Stomach smooth muscle (tissue), 2 donors: ENCODE measurements around the gene ESAM.
A peak's percentile ranks its signal among the peaks of the same experiment; 100 is the strongest.

Source experiments
- H3K27ac ChIP-seq: one replicate; pipeline ENCODE4 v1.7.0; 2013; ENCODE audit warnings: mild to moderate bottlenecking, low read length, inconsistent platforms
- H3K27me3 ChIP-seq, 2 donors: one replicate each; pipeline ENCODE4 v1.7.0; 2013; ENCODE audit warnings: low read length in 2 of 2; ENCODE audit not compliant: insufficient read depth in 2 of 2, control insufficient read depth in 1 of 2
- H3K36me3 ChIP-seq, 2 donors: one replicate each; pipeline ENCODE4 v1.7.0; 2013; ENCODE audit warnings: low read length in 2 of 2; ENCODE audit not compliant: control insufficient read depth in 2 of 2, insufficient read depth in 2 of 2
- H3K4me1 ChIP-seq: one replicate; pipeline ENCODE4 v1.7.0; 2013; ENCODE audit warnings: low read length; ENCODE audit not compliant: control insufficient read depth, insufficient read depth
- H3K4me3 ChIP-seq, 2 donors: one replicate each; pipeline ENCODE4 v1.7.0; 2013; ENCODE audit warnings: low read length in 2 of 2
- H3K9ac ChIP-seq, 2 donors: one replicate each; pipeline ENCODE4 v1.7.0; 2013; ENCODE audit warnings: low read length in 2 of 2, mild to moderate bottlenecking in 1 of 2
- H3K9me3 ChIP-seq, 2 donors: one replicate each; pipeline ENCODE4 v1.7.0; 2013; ENCODE audit warnings: low read length in 2 of 2; ENCODE audit not compliant: control insufficient read depth in 2 of 2
- donor health status: healthy.
- donor health status: Pancreatic carcinoma.

Gene ESAM

DNA sequence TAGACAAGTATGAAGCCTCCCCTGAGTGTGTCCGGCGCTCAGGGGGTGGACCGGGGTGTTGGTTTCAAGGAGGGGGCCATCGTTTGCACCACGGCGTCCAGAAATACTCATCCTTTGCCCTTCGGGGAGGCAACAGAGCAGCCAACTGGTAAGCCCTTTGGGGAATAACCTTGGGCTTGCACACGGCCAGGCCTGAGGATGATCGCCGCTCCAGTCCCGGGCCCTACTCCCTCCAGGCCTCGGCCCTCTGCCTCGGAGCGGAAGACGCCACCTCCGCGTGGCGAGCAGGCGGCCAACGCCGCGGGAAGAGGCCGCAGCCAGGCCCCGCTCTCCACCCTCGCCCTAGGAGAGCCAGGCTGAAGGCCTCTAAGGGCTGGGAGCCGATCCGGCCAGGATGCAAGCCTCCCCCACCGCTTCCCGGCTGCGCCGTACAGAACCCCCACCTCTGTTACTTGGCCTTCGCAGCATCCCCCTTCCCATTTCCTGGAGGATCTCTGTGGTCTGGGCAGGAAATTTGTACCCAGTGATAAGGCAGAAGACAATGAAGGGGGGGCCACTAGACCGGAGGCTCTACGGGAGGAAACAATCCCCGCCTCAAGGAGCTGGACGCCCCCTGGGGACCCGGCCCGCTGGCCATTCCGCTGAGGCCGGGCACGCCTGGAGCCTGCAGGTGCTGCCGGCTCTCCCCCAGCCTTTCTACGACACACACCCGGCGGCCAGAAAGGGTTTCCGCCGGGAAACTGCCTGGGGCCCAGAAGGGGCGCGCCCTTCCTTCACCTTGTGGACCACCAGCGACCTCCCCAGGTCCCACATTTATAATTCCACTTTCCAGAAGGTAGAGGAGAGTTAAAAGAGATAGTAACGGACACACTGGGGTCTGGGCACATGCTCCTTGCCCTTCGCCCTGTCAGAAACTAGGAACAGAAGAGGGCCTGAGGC is 2.6 kb downstream of the ESAM start:
- Histone ChIP-seq H3K9ac (peak overlapping the region in 1 of 2 donors; percentile 45), H3K4me3 (peak overlapping the region in 1 of 2 donors; percentile 77), H3K36me3 (no peaks in the 10 kb centered on the region), H3K4me1 (peaks cover 43% of the 10 kb centered on the region), H3K27me3 (peaks cover 57 to 67% of the 10 kb centered on the region in 2 donors), H3K9me3 (no peaks in the 10 kb centered on the region), H3K27ac (peak overlapping the region; percentile 55)

DNA sequence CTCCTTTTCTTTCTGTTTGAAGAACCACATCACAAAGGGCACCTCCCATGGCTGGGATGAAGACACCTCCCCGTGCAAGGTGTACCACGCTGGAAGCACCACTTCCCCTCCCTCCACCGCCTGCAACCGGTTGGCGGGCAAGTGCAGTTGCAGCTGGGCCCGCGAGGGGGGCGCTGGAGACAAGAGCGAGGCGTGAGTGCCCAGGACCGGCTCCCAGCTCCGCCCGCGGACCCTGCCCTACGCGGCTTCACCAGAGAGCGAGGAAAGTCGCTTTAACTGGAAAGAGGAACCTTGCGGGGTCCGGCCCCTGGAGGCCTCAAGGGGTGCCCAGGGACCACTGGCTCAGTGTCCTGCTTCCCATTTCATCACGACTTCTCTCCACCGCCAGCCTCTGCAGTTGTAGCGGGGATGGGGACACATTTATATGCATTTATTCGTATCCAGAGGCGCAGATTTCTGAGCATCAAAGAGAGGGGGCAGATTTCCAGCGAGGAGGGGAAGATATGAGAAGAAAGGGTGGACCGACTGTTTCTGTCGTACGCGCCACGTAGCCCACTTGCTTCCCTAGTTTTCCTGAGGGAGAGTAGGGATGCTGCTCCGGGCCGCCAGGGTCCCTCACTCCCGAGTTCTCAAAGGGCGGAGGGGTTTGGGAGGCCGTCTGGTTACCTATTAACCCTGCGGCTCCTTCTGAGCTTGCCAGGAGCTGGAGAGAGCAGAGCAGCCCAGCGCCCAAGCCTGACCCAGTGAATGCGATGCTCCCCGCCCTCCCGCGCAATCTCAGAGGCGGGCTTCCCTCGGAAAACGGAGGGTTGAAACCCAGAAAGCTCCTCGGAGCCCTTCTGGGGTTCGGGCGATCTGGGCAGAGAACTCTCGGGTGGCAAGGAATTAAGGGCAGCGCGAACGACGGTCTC is 3.5 kb downstream of the ESAM start:
- H3K27ac ChIP-seq: peak overlapping the region; percentile 18
- peak overlapping the region; percentile 65 to 77 for H3K4me3 ChIP-seq
- no peaks in the 10 kb centered on the region for H3K9me3 ChIP-seq
- no peaks in the 10 kb centered on the region for H3K36me3 ChIP-seq
- peak overlapping the region; percentile 5 to 22 for H3K9ac ChIP-seq
- peaks cover 61 to 74% of the 10 kb centered on the region in 2 donors for H3K27me3 ChIP-seq
- peaks cover 43% of the 10 kb centered on the region for H3K4me1 ChIP-seq

- no peaks in the 10 kb centered on the region for H3K9me3 ChIP-seq
- H3K36me3 ChIP-seq: no peaks in the 10 kb centered on the region
- no peak overlapping the region for H3K9ac ChIP-seq
- H3K27me3 ChIP-seq: peaks cover 60 to 72% of the 10 kb centered on the region in 2 donors
- H3K27ac ChIP-seq: no peak overlapping the region
- no peak overlapping the region for H3K4me3 ChIP-seq
- H3K4me1 ChIP-seq: peaks cover 33% of the 10 kb centered on the region
Observed at GRCh38 chr11:124757320-124757719, 4.8 kb downstream of the ESAM start.

GRCh38 chr11:124756753-124757227 is 5.3 kb downstream of the ESAM start:
- Histone ChIP-seq H3K27ac (no peak overlapping the region), H3K9me3 (no peaks in the 10 kb centered on the region), H3K36me3 (no peaks in the 10 kb centered on the region), H3K9ac (no peak overlapping the region), H3K4me3 (no peak overlapping the region), H3K27me3 (peaks cover 63 to 72% of the 10 kb centered on the region in 2 donors), H3K4me1 (peaks cover 32% of the 10 kb centered on the region)

DNA sequence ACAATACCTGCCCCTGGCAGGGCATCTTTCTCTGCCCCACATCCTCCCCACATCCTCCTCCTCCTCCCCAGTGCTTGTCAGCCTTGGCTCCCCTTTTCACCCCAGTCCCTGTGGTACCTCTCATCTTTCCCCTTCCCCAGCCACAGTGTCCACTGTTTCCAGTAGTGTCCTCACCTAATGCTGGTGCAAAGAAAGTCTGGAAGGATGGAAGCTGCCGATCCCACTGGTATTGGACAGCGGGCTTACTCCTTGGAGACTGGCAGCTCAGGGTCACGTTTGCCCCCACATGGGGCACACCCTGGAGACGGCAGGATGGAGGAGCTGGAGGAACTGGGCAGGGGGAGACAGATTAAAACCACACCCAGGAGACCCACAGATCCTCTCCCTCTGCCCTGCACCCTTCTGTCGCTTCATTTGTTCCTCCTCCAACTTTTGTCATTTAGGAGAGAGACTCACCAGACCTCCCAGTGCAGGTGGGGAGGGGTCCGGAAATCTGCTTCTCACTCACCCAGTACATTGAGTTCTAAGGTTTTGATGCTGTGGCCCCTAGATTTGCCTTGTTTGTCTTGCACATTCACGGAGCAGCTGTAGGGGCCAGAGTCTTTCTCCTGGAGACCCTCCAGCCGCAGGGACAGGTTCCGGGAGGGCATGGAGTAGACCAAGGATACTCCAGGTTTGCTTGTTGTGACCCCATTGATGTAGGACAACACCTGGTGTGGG is 5.9 kb downstream of the ESAM start:
- Histone ChIP-seq H3K4me1 (peaks cover 28% of the 10 kb centered on the region), H3K36me3 (no peaks in the 10 kb centered on the region), H3K9ac (no peak overlapping the region)

GRCh38 chr11:124754710-124755109 is 7.4 kb downstream of the ESAM start:
- no peak overlapping the region for H3K4me3 ChIP-seq
- H3K36me3 ChIP-seq: no peaks in the 10 kb centered on the region
- H3K4me1 ChIP-seq: peaks cover 20% of the 10 kb centered on the region
- peaks cover 58 to 64% of the 10 kb centered on the region in 2 donors for H3K27me3 ChIP-seq
- H3K9ac ChIP-seq: no peak overlapping the region
- no peak overlapping the region for H3K27ac ChIP-seq
- no peaks in the 10 kb centered on the region for H3K9me3 ChIP-seq

More for the DNA sequence above, 5.9 kb downstream of the ESAM start:
- Histone ChIP-seq H3K27ac (no peak overlapping the region), H3K27me3 (peaks cover 64 to 72% of the 10 kb centered on the region in 2 donors), H3K9me3 (no peaks in the 10 kb centered on the region), H3K4me3 (no peak overlapping the region)

DNA sequence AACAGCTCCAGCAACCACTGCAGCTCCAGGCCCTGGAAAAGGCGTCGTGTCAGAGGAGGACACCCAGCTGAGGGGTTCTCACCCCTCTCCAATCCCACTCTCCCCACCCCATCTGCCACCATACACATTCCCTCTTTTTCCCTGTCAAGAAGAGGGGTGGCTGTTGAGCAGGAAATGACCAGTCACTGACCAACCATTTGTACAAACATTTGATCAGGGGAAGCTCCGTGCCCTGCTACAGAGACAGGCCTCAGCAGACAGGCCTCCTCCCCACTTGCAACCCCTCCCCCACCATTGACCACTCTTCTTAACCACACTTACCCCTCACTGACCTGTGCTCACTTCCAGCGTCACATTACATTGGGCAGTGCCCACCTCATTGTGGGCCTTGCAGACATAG is 7.8 kb downstream of the ESAM start:
- Histone ChIP-seq H3K4me3 (no peak overlapping the region), H3K9me3 (no peaks in the 10 kb centered on the region), H3K27me3 (peaks cover 59 to 60% of the 10 kb centered on the region in 2 donors), H3K27ac (no peak overlapping the region), H3K9ac (no peak overlapping the region), H3K4me1 (peaks cover 19% of the 10 kb centered on the region), H3K36me3 (no peaks in the 10 kb centered on the region)

GRCh38 chr11:124753624-124754023 is 8.5 kb downstream of the ESAM start:
- no peak overlapping the region for H3K9ac ChIP-seq
- no peak overlapping the region for H3K4me3 ChIP-seq
- no peaks in the 10 kb centered on the region for H3K36me3 ChIP-seq
- no peak overlapping the region for H3K27ac ChIP-seq
- H3K27me3 ChIP-seq: peaks cover 59 to 60% of the 10 kb centered on the region in 2 donors
- H3K9me3 ChIP-seq: no peaks in the 10 kb centered on the region
- H3K4me1 ChIP-seq: peaks cover 12% of the 10 kb centered on the region

- Histone ChIP-seq H3K9me3 (no peaks in the 10 kb centered on the region), H3K27ac (no peak overlapping the region), H3K27me3 (peaks cover 60% of the 10 kb centered on the region in 2 donors), H3K4me3 (no peak overlapping the region), H3K9ac (no peak overlapping the region), H3K36me3 (no peaks in the 10 kb centered on the region), H3K4me1 (peaks cover 9% of the 10 kb centered on the region)
Observed at GRCh38 chr11:124753205-124753604, 8.9 kb downstream of the ESAM start.
